ENCODE data around the gene GATA1.

- TF ChIP-seq CTCF (IDR thresholded peaks at IDR 0.05; ENCODE audit: borderline replicate concordance, extremely low read depth, low read length, poor library complexity, severe bottlenecking), result no peak
- TF ChIP-seq EZH2 (IDR thresholded peaks at IDR 0.05; ENCODE audit: borderline replicate concordance, low read depth, low read length, severe bottlenecking), result no peak
Measured at GRCh38 chrX:48786825-48787504, 575 bp downstream of the GATA1 start.

Measured in DND-41 (cell line).